ENCODE results near the gene CCL22.
A peak's percentile ranks its signal among the peaks of the same experiment; 100 is the strongest.

CCL22 gene

DNA sequence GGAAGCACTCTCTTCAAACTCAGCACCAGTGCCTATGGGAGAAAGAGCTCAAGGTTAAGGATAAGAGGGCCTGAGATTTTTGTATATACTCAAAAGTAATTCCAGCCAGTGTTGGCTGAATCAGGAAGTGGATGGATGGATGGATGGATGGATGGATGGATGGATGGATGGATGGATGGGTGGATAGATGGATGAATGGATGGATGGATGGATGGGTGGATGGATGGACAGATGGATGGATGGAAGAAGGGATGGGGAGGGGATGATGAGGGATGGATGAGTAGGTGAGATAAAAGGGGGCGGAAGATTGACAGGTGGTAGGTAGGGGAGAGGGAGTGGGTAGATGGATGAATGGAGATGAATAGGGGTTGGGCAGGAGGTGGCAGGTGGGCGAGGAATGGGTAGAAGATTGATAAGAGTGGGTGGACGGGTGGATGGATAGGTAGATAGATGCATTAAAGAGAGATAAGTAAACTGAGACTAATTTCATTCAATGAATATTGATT is 17.8 kb downstream of the CCL22 start:
- DNase-seq (ENCODE audit: low read depth): no peak

DNA sequence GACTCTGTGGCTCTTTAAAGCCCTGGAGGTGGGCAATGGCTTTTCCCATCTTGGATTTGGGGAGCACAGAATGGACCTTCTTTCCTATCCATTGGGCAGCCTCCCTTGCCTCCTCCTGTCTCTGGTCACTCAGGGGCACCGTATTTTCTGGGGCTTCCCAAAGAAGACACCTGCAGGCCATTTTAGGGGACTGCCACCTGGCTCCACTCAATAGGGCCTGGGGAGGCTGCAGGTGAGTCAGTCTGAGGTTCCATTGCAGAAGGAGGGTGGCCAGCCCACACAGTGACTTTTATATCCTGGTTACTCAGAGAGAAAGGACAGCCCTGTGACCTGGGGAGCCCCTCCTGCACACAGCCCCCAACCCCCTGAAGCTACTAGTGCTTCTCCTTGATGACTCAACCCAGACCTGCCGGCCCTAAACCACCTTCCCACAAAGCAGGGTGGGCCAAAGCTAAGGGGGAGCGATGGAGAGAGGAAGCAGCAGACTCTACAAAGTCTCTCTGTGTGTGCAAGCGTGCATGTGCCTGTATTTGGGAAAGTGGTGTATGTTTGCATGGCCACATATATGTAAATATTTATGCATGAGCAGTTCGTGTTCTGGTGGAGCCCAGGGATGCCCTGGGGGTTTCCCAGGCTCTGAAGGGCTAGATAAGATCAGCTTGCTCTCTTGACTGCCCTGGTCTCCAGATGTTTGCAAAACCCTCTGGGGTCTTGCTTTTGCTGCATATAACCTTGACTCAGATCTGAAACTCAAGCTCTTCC is 18.7 kb downstream of the CCL22 start:
- DNase-seq (ENCODE audit: low read depth): no peak

DNA sequence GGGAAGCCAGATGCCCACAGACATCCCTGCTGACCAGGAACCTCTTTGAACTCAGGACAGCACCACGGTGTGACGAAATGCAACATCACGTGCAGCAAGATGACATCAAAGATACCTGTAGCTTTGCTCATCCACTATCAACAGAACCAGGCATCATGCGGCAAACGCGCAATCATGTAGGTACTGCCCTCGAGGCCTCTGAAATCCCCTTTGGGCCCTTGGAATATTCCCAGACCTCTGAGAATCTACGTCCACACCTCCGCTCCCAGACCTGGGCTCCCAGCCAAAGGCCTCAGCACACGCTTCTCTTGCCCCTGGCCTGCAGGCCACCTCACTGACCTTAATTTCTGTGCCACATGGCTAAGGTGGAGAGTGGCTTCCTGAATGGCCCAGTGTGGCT is 21.0 kb downstream of the CCL22 start:
- no peak for DNase-seq (ENCODE audit: low read depth)

- DNase-seq (ENCODE audit: low read depth): no peak
These were observed 22.3 kb downstream of the CCL22 start for GRCh38 chr16:57380671-57381462.

- no peak for DNase-seq (ENCODE audit: low read depth)
These were observed 23.4 kb downstream of the CCL22 start for GRCh38 chr16:57381791-57382534.

- no peak for DNase-seq (ENCODE audit: low read depth)
These were observed 24.1 kb downstream of the CCL22 start for GRCh38 chr16:57382535-57383275.

- no peak for DNase-seq (ENCODE audit: low read depth)
These were observed 25.0 kb downstream of the CCL22 start for GRCh38 chr16:57383276-57384247.

DNA sequence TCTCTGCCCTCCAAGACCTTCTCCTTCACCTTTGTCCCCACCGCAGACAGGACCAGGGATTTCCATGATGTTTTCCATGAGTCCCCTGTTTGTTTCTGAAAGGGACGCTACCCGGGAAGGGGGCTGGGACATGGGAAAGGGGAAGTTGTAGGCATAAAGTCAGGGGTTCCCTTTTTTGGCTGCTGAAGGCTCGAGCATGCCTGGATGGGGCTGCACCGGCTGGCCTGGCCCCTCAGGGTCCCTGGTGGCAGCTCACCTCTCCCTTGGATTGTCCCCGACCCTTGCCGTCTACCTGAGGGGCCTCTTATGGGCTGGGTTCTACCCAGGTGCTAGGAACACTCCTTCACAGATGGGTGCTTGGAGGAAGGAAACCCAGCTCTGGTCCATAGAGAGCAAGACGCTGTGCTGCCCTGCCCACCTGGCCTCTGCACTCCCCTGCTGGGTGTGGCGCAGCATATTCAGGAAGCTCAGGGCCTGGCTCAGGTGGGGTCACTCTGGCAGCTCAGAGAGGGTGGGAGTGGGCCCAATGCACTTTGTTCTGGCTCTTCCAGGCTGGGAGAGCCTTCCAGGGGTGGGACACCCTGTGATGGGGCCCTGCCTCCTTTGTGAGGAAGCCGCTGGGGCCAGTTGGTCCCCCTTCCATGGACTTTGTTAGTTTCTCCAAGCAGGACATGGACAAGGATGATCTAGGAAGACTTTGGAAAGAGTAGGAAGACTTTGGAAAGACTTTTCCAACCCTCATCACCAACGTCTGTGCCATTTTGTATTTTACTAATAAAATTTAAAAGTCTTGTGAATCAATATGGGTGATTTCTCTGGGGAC is 25.9 kb downstream of the CCL22 start:
- DNase-seq (ENCODE audit: low read depth): no peak

DNA sequence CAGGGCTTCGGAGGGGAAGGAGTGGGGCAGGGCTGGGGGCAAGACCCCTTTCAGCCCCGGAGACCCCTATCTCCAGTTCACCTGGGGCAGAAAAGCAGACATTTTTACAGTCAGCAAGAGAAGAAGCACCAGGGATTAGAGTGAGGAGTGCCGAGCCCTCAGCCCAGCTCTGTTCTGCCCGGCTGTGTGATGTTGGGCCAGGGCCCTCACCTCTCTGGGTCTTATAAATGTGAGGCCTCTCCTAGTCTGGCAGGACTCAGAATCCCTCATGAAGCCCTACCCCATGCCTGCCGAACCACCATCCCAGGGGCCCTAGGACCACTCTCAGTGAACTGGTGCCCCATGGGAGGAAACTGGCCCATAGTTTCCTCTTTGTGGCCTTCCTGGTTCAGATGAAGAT is 26.5 kb downstream of the CCL22 start:
- no peak for DNase-seq (ENCODE audit: low read depth)

- peak; percentile 52 for DNase-seq (ENCODE audit: low read depth)
These were observed 27.9 kb downstream of the CCL22 start for GRCh38 chr16:57386381-57386951.

GRCh38 chr16:57387598-57388354 is 29.2 kb downstream of the CCL22 start:
- DNase-seq (ENCODE audit: low read depth): no peak

DNA sequence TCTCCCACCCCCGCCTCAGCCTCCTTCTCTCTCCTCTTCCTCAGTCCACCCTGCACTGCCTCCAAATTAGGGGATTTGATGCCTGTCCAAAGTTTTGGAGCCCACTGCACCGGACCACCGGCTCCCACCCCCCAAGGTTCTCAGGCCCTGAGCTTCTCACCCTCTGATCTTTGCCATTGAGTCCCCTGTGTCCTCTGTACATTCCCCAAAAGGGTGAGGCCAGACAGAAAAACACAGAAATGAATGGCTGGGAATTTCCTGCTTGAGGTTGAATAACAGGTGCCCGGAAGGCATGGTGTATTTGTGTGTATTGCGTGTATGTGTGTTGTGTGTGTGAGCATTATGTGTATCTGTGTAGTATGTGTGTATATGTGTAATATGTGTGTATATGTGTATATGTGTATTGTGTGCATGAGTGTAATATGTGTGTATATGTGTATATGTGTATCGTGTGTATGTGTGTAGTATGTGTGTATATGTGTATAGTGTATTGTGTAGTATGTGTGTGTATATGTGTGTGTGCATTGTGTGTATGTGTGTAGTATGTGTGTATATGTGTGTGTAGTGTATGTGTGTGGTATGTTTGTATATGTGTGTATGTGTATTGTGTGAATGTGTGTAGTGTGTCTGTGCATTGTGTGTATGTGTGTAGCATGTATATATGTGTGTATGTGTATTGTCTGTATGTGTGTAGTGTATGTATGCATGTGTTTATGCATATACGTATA is 29.9 kb downstream of the CCL22 start:
- DNase-seq (ENCODE audit: low read depth): no peak

DNA sequence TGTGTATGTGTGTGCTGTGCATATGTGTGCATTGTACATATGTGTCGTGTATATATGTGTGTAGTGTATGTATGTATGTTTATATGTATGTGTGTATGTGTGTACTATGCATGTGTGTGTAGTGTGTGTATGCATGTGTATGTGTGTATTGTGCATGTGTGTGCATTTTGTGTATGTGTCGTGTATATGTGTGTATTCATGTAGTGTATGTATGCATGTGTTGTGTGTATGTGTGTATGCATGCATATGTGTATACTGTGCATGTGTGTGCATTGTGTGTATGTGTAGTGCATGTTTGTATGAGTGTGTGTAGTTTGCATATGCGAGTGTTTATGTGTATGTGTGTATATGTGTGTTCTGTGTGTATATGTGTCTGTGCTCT is 30.5 kb downstream of the CCL22 start:
- DNase-seq (ENCODE audit: low read depth): no peak

- no peak for DNase-seq (ENCODE audit: low read depth)
These were observed 32.2 kb downstream of the CCL22 start for GRCh38 chr16:57390636-57391295.

DNA sequence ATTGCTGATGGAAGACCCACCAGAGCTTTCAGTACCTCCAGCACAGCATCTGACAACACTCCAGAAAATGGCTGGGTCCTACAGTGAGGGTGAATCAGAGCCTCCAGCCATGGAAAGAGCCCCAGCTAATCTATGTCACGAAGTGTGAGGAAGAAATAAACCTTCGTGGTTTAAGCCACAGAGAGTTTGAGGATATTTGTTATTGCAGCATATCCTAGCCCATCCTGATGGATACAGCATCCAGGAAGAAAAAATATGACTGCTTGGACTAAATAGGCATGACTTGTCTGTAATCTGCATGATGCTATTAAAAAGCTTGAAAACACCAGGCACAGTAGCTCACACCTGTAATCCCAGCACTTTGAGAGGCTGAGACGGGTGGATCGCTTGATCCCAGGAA is 32.7 kb downstream of the CCL22 start:
- DNase-seq (ENCODE audit: low read depth): no peak

DNA sequence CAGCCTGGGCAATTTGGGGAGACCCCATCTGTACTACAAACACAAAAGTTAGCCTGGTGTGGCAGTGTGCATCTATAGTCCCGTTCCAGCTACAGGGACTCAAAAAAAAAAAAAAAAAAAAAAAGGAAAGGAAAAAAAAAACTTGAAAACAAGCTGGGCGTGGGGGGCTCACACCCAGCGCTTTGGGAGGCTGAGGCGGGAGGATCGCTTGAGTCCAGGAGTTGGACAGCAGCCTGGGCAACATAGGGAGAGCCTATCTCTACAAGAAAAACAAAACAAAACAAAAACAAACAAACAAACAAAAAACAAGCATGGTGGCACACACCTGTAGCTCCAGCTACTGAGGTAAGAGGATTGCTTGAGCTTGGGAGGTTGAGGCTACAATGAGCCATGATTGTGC is 33.1 kb downstream of the CCL22 start:
- no peak for DNase-seq (ENCODE audit: low read depth)

- DNase-seq (ENCODE audit: low read depth): no peak
These were observed 34.1 kb downstream of the CCL22 start for GRCh38 chr16:57392694-57393093.
